Urothelium cell line (cell line): ENCODE data around the gene MCUB.
"Not testable (repeated sequence)": the region's sequence is repeated elsewhere in the genome, so short reads cannot be mapped to it uniquely, and the experiment has no call there.

Experiments used
- DNase-seq: peaks from one replicate; pipeline ENCODE4 v3.0.0; 2011; ENCODE audit warnings: low spot score, mixed read lengths
- FAIRE-seq: peaks from 2 replicates; lab custom pipeline; 2011; peaks lifted over from hg19 to GRCh38; lab: Jason Lieb, UNC

The MCUB gene

DNA sequence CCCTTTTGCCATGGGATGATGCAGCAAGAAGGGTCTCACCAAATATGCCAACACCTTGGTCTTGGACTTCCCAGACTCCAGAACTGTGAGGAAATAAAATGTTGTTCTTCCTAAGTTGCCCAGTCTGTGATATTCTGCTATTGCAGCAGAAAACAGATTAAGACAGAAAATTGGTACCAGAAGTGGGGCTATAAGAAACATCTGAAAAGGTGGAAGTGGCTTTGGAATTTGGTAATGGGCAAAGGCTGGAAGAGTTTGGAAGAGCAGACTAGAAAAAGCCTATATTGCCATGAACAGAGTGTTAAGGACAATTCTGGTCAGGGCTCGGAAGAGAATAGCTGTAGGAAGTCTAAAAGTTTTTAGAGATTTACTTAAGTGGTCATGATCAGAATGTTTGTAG lies 115.8 kb downstream of the MCUB start:
- DNase-seq = no peak
- FAIRE-seq = no peak

DNA sequence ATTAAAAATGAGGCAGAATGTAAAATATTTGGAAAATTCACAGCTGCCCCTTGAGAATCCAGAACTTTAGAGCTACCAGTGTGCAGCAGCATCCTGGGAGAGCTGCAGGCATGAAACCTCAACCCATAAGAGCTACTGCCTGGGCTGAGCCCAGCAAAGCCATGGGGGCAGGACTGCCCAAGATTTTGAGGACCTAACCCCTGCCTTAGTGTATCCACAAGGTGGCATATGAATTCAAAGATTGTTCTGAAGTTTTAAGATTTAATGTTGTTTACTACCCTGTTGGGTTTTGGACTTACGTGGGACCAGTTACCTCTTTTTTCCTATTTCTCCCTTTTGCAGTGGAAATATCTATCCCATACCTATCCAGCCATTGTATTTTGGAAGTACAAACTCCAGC lies 116.8 kb downstream of the MCUB start:
- no peak for FAIRE-seq
- DNase-seq = no peak

DNA sequence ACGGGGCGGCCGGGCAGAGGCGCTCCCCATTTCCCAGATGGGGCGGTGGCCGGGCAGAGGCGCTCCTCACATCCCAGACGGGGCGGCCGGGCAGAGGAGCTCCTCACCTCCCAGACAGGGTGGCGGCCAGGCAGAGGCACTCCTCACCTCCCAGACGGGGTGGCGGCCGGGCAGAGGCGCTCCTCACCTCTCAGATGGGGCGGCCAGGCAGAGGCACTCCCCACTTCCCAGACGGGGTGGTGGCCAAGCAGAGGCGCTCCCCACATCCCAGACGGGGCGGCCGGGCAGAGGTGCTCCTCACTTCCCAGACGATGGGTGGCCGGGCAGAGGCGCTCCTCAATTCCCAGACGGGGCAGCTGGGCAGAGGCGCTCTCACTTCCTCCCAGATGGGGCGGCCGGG lies 118.4 kb downstream of the MCUB start:
- FAIRE-seq, DNase-seq: not testable (repeated sequence)

DNA sequence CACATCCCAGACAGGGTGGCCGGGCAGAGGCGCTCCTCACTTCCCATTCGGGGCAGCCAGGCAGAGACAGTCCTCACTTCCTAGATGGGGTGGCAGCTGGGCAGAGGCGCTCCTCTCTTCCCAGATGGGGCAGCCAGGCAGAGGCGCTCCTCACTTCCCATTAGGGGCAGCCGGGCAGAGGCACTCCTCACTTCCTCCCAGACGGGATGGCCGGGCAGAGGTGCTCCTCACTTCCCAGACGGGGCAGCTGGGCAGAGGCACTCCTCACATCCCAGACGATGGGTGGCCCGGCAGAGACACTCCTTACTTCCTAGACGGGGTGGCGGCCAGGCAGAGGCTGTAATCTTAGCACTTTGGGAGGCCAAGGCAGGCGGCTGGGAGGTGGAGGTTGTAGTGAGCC lies 118.9 kb downstream of the MCUB start:
- DNase-seq, FAIRE-seq: not testable (repeated sequence)

DNA sequence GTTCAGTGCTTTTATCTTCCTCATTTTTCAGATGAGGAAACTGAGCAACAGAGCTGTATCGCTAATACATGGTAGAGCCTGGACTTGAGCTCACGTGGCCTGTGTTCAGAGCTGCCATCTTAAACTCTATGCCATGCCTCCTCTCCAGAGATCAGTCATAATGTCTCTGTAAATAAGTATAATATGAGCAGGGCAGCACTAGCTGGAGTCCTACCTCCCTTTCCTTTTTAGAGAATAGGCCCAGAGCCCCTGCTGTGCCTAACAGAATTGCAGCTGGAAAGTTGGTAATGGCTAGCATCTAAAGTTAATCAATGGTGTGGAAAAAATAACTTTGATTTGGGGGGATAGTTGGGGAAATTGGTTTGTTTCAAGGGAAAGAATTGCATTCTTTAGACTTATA lies 122.8 kb downstream of the MCUB start:
- DNase-seq = no peak
- no peak for FAIRE-seq

DNA sequence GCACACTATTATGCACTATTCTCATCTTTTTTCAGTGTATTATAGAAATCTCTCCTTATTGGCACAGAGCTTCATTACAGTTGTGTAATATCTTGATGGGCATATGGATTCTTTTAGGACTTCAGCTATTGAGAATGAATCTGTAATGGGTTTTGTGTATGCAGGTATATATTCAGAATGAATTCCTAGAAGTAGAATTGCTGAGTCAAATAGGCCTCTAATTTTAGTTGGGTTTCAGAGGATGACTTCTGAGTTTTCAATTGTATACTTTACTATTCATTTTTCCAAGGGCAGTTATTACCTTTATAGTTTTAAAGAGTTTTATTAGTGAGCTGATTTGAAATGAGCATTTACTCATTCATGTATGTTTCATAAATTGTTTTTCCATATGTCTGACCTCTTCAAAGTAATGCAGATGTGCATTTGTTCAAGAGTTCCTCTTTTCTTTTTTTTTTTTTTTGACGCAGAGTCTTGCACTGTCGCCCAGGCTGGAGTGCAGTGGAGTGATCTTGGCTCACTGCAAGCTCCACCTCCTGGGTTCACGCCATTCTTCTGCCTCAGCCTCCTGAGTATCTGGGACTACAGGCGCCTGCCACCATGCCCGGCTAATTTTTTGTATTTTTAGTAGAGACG lies 123.7 kb downstream of the MCUB start:
- no peak for FAIRE-seq
- DNase-seq = no peak

DNA sequence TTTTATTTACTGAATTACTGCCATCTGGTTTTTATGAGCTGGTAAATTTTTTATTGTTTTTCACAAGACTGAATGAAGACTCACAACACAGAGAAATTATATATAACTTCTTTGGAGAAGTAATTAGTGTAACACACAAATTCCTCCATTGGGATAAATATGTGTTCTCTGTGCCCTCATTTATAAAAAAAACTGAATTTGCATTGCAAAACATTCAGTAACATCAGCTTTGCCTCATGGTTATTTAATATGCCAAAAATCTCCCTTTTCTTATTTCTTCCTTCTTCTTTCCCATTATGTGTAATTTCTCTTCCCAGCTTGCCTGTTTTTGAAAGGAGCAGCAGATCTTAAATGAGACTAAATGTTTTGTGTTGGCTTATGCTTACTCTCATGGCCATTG lies 124.7 kb downstream of the MCUB start:
- FAIRE-seq (no peak), DNase-seq (no peak)

DNA sequence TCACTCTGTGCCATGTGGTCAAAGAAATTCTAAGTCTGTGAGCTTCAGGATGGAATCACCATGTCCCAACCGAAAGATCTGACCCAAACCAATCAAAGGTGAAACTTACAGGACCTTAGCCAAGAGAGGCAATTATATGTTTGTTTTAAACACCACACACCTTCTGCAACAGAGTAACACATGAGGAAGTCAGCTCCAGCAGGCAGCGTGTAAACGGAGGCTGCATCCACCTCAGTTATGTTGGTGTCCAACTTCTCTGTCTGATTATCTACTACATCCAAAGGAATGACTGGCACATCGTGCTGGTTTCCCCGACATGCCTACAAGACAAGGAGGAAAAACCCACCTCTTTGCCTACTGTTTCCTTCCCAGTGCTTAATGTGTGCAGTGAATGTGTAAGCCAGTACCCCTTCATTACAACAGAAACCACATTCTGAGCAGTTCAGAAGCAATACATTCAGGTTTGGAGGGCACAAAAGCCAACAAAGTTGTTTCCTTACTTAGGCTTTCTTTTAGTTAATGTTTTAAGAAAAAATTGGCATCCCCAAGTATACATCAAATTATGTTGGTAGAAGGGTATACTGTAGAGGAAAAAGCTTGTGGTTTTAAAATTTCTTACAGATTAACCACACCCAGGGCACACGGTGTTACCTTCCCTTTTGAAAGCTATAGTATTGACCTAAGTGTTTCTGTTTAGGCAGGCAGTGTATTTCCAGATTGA lies 130.8 kb downstream of the MCUB start:
- no peak for DNase-seq
- FAIRE-seq = no peak

DNA sequence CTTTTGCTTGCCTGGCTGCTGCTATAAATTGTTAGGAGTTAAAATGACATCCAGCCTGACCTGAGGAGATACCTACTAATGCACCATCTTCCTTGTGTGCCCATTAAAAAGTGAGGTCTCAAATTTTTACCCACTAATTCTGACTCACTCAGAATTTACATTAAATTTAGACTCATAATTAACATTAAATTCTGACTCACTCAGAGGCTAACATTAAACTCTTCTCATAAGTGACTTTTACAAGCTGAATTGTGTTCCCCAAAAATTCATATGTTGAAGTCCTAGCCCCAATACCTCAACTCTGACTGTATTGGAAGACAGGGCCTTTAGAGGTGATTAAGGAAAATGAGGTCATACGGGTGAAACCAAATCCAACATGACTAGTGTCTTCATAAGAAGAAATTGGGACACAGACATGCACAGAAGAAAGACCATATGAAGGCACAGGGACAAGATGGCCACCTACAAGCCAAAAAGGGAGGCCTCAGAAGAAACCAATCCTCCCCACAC lies 131.4 kb downstream of the MCUB start:
- no peak for FAIRE-seq

DNA sequence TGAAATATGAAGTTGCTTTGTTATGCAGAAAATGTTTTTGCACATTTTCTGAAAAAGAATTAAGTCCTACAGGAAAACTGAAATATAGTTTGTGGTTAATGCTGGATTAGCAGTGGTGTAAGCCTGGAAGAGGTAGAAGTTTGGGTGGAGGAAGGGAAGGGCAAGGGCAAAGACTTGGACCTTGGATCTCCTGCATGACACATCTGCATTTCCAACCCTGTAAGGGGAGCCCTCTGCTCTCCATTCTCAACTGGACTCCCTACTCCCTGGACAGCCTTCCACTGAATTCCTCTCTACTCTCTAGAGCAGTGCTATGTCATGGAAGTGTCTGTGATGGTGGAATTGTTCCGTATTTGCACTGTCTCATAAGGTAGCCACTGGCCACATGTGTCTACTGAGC lies 138.6 kb downstream of the MCUB start:
- FAIRE-seq = no peak

More for the DNA sequence above, 131.4 kb downstream of the MCUB start:
- DNase-seq = no peak

DNA sequence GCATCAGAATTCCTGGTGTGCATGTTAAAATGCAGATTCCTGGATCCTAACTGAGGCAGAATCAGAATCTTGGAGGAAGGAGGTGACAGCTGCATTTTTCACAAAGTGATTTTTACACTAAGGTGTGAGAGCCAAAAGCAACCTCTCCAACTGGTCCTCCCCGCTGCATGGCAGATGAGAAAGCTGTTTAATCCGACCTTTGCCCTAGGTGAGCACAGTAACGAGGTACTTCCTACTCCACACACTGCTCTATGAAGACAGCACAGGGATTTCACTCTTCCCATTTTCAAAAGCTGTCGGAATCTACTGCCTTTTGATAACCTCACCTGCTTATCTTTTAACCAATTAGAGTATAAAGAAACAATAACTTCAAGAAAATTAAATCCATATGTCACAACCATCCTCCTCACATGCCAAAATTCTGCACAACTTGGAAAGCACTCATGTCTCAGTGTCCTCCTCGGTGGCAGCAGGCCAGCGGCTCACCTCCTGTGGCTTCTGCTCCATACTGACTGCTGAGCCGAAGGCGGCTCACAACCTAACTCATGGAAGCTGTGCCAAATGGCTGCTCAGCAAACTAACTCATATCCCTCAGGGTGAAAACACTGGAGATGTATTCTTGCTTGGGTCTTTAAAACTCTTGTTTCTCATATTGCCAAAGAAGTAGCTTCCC lies 139.6 kb downstream of the MCUB start:
- FAIRE-seq (no peak), DNase-seq (no peak)

More for the DNA sequence above, 138.6 kb downstream of the MCUB start:
- DNase-seq = no peak

DNA sequence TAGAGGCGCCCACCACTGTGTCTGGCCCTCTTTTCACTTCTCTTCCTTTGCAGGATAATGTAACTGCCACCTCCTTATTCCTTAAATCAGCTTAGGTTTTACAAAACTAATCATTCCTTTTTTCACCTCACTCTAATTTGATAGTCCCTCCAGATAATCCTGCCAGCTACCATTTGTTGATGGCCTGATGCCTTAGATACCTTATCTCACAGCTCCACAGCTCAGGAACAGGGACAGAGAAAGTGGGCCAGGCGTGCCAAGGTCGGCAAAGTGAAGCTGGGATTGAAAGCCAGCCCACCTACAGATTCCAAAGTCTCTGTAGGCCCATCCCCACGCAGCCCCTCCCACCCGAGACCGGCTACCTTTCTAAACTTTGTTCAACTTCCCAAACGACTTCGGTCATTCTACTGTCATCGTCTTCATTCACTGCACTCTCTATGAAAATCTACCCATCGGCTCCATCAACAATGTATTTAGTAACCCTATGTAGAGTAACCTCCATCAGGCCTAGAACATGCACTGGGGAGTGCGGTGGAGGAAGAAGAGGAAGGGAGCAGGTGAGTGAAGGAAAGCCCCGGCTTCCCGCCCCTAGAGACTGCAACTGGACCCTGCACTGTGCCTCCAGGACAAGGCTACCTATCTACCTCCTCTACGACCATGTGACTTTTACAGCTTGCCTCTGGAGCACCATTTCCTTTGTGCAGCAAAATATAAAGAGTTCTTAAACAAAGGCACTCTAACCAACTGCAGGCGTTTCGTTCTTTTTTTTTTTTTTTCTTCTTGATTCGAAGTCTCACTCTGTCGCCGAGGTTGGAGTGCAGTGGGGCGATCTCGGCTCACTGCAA lies 141.7 kb downstream of the MCUB start:
- FAIRE-seq (no peak), DNase-seq (peak; percentile 22)

DNA sequence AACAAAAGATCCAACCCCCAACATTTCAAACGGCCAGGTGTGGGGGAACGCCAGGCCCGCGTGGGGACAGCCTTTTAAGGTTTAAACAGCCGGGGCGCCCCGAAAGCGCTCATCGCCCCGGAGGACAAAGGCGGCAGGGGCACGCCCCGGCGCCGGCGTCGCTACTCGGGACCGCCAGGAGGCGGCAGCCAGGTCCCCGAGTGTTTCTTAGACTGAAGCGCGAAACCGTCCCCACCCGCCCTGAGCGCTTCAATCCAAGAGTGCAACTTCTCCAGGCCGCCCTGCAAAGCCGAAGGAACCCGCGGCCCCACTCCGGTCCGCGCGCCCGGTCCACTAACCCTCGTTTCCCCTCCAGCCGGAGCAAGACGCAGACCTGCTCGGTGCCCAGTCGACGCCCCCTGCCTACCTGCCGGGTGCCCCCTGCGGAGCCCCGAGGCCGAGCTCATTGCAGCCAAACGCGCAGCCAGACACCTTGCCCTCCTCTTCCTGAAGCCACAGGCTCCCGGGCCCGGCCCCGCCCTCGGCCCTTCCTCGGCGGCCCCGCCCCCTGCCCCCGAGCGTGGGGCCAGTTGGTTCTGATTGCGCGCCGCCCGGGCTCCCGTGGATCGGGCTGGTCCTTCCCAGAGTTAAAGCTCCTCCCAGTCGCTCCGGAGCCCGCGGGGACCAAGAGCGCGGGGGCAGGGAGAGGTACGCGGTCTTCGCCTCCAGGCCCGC lies 143.1 kb downstream of the MCUB start, which contains the start of gene CASP6:
TSS of gene CASP6 (minus strand) at position 496 of the 714 bp plus-strand sequence. CDS start at position 446, 50 bp downstream.
- DNase-seq (peak; percentile 78), FAIRE-seq (no peak)

DNA sequence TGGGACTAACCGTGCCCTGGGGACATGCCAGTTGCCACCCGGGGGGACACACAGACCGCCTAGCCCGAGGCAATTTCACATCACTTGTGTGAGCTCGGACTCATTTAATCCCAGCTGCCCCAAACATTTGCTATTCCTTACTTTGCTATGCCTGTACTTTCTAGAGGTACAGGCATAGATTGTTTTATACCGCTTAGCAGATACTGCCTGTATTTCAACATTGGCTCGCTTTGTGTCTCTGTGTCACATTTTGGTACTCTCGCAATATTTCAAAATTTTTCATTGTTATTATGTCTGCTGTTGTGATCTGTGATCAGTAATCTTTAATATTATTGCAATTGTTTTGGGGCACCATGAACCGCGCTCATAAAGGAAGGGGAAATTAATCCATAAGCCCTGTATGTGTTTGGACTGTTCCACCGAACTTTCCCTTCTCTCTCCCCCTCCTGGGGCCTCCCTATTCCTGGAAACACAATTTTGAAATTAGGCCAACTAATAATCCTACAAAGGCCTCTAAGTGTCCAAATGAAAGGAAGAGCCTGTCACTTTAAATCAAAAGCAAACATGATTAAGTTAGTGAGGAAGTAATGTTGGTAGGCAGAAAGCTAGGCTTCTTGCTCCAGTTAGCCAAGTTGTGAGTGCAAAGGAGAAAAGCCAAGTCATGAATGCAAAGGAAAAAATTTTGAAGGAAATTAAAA lies 143.8 kb downstream of the MCUB start:
- DNase-seq (no peak), FAIRE-seq (no peak)

DNA sequence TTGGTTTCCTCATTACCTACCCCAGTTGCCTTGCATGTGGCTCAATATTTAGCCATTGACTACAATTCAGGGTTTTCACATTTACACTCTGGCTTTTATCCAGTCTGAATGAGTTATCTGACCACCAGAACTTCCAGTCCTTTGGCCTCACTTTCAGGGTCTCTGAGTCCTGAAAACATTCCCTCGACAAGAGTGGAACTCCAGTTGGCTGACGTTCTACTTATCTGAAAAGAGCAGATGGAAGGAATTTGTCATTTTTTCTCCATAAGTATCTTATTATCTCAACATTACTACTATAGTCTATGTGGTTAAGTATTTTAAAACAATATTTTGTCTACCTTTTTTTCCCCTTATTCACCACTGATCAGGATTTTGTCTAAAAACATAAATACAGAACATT lies 148.4 kb downstream of the MCUB start:
- DNase-seq = no peak
- FAIRE-seq = no peak

DNA sequence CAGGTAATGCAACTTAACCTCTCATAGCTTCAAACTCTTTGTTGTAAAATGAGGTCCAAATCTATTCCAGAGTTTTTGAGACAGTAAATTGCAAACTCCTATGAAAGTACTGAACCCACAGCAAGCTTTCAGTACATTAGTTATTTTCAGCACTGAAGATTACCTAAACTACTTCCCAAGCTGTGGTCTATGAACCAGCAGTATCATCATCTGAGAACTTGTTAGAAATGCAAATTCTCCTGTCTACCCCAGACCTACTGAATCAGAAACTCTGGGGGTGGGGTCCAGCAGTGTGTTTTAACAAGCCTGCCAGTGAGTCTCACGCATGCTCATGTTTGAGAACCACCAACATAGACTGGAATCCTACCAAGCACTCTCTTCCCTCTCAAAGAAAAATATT lies 148.9 kb downstream of the MCUB start:
- DNase-seq = no peak
- FAIRE-seq = no peak

DNA sequence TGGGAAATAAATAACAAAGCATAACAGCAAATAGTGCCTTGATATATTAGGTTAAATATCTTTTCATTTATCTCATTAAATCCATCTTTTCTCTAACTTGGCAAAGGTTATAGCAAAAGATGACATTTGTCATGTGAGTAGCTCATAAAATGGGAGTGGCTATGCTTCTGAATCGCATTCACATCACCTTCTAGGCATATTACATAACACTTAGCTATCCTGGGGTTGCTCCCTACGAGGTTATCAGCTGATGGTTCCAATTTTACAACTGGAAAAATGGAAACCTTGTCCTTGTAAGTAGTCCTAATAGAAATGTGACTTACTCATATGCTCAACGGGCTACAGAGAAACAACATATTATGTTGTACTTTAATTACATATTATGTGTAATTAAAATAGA lies 153.5 kb downstream of the MCUB start:
- no peak for DNase-seq
- no peak for FAIRE-seq

DNA sequence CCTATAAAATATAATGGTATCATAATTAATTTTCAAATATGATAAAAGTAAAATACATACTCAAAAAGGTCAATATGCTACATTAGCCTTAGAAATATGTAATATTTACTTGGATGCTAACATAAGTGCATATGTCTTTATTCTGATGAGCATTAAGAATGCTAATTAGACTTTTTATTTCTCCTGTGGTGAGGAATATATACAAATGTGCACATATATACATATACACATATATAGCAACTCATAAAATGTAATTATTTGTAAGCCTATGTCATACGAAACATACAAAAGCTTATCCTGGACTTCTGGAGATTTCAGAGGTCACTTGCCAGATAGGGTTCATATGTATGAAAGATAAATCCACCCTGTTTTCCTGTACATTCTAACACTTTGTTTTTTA lies 158.7 kb downstream of the MCUB start:
- DNase-seq (no peak), FAIRE-seq (no peak)

DNA sequence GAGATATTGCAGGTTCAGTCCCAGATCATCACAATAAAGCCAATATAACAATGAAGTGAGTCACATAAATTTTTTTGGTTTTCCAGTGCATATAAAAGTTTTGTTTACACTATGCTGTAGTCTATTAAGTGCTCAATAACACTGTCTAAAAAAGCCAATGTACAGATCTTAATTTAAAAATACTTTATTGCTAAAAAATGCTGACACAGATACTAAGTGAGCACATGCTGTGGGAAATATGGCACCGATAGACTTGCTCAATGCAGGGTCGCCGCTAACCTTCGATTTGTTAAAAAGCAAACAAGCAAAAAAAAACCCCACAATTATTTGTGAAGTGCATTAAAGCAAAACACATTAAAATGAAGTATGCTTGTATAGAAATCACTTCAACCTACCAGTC lies 159.6 kb downstream of the MCUB start:
- DNase-seq (no peak), FAIRE-seq (no peak)

DNA sequence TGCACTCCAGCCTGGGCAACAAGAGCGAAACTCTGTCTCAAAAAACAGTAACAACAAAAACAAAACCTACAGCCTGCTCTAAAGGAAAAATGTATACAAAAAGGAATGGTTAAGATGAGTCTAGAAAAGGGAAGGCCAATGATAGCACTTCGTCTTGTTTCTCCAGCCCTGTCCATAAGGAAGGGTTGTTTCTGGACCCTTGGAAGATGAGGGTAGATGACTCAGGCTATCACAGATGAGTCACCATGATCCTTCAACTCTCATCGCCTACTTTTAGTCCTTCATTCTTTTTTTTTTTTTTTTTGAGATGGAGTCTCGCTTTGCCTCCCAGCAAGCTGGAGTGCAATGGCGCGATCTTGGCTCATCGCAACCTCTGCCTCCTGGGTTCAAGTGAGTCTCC lies 161.0 kb downstream of the MCUB start:
- FAIRE-seq (no peak), DNase-seq (peak; percentile 58)
